Muscle of arm (tissue), 14 donors: ENCODE results near the gene MAS1L. TPM values are rescaled to one million over a fixed set of nuclear protein-coding genes. Genes with fewer than 3 reads are reported as not detected.

ENCODE experiments used
- DNase-seq: peaks from one replicate; pipeline ENCODE4 v3.0.0-alpha.2; 2013
- long read RNA-seq, 11 donors: transcript quantifications; one replicate each; lab custom pipeline, GENCODE V29; 2026
- polyA plus RNA-seq, 12 donors: library from polyadenylated mRNA; unstranded; fragments of 120-200 nt; gene quantifications; one replicate each; pipeline ENCODE4 v1.2.1, GENCODE V29; 2013; ENCODE audit not compliant: insufficient read length in 12 of 12

Gene MAS1L, protein sequence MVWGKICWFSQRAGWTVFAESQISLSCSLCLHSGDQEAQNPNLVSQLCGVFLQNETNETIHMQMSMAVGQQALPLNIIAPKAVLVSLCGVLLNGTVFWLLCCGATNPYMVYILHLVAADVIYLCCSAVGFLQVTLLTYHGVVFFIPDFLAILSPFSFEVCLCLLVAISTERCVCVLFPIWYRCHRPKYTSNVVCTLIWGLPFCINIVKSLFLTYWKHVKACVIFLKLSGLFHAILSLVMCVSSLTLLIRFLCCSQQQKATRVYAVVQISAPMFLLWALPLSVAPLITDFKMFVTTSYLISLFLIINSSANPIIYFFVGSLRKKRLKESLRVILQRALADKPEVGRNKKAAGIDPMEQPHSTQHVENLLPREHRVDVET
- polyA plus RNA-seq, result not detected
- long read RNA-seq, donor 1, result 0 reads
- long read RNA-seq, donor 2, result 0 reads
- long read RNA-seq, donor 3, result 0 reads
- long read RNA-seq, donor 4, result 0 reads
- long read RNA-seq, donor 5, result 0 reads
- long read RNA-seq, donor 6, result 0 reads
- long read RNA-seq, donor 7, result 0 reads
- long read RNA-seq, donor 8, result 0 reads
- long read RNA-seq, donor 9, result 0 reads
- long read RNA-seq, donor 10, result 0 reads
- long read RNA-seq, donor 11, result 0 reads

DNA sequence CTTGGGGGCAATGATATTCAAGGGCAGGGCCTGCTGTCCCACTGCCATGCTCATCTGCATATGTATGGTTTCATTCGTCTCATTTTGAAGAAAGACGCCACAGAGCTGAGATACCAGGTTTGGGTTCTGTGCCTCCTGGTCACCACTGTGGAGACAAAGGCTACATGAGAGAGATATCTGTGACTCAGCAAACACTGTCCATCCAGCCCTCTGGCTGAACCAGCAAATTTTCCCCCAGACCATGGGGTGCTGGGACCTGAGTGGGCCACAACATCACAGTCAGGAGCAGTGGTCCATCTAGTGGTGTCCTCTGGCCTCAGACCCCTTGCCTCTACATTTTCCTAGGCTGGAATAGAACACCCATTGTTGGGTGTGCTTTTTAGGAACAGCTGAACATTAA is at the start of gene MAS1L:
TSS of gene MAS1L (minus strand) at position 297 of the 400 bp plus-strand sequence. CDS start at position 243, 54 bp downstream.
- no peak for DNase-seq

DNA sequence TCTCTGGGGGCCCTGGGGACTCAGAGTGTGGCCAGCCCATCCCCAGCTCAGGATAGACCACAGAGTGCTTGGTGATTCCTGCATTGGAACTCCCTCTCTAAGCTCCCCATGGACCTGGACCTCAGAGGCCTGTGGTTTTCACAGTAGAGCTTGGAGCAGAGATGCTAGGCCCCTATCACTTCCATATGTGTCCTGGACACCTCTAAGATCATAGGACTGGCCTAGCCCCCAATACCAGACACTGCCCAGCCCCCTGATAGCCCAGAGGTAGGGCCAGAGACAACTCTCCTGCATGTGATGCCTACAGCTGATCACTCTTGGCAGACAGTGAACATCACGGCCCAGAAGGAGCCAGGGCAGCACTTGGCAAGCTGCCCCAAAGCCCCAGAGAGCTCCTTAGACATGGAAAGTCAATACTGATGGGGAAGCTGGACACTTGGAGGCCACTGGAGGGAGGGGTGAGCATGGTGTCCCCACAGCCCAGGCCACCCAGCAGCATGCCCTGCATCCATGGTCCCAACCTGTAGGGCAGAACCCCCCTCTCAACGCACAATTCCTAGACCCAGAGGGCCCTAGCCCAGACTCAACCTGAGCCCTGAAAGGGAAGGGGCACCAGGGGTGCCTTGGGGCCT is 44.7 kb upstream of the MAS1L start:
- no peak for DNase-seq

DNA sequence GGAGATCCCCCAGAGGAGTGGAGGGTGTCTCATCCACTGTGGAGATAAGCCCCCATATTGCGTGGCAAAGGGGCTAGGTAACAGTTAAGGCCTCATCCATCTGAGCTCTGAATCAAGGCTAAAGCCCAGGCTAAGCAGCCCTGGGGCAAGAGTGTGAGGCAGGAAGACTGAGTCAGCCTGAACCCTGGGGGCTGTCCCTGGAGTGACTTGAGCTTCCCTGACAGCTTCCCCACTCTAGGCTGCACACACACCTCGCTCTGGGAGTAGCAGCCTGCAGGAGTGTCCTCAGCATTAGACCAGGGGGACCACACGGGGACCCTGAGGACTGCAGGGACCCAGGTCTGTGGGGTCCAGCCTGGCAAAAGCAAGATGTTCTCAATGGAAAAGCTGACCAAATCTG is 43.9 kb upstream of the MAS1L start:
- no peak for DNase-seq

DNA sequence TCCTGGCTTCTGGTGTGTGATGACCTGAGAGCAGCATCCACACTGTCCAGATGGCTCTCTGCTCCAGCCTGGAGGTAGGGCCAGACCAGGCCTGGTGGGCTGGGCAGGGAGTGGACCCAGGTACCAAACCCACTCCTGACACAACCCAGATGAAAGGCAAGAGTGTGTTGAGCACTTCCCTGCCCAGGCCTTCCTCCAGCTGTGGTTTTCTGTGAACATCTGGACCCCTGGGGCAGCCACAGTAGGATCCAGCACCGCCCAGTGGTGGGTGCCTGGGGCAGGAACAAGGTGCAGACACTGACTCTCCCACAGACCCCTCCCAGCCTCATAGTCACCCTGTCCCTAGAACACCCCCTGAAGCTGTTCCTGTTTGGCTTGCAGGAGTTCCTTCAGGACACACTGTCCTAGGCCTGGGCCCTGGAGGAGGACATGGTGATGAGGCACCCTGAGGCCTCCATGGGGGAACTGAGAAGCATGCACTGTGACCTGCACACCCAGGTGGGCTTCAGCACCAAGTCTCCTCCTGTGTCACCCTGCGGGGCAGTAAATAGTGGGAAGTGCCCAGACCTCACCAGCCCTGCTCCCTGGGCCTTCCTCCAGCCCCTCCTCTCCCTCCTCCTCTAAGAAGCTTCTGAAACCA is 43.0 kb upstream of the MAS1L start:
- DNase-seq, result no peak

DNA sequence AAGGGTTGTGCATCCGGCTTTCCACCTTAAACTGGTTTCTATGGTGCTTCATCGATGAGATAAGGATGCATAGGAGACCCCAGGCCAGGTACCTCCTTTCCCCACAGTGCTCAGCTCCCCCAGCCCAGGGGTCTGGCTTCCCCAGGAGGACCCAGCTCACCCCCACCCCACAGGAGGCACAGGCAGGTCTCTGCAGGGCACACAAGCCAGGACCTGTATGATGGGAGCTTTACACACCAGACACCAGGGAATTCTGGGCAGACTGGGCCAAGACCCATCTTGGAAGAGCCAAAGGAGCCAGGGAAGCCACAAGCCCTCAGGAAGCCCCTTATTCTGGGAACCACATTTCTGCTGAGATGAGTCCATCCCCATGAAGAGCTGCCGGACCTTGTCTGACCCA is 42.2 kb upstream of the MAS1L start:
- no peak for DNase-seq

DNA sequence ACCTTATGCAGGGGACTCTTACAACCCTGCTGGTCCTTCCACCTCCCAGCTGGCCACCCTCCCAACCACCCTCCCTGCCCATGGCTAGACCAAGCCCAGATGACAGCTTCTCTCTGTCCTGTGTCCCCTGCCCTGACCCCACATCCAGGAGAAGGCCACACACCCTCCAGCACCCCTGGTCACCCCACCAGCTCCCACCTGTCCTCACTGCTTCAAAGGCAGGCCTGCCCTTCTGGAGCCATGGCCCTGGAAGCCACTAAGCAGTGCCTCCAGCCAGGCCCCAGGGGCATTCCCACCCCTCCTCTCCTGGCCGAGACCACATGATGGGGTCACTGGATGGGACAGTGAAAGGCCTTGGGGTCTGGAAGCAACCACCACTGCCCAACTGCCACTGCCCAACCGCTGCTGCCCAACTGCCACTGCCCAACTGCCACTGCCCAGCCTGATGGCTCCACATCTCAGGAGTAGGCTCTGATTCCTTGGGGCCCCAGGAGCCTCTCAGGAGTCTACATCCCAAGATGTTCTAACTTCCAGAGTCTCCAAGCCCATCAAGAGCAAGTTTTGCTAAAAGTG is 41.3 kb upstream of the MAS1L start:
- no peak for DNase-seq

DNA sequence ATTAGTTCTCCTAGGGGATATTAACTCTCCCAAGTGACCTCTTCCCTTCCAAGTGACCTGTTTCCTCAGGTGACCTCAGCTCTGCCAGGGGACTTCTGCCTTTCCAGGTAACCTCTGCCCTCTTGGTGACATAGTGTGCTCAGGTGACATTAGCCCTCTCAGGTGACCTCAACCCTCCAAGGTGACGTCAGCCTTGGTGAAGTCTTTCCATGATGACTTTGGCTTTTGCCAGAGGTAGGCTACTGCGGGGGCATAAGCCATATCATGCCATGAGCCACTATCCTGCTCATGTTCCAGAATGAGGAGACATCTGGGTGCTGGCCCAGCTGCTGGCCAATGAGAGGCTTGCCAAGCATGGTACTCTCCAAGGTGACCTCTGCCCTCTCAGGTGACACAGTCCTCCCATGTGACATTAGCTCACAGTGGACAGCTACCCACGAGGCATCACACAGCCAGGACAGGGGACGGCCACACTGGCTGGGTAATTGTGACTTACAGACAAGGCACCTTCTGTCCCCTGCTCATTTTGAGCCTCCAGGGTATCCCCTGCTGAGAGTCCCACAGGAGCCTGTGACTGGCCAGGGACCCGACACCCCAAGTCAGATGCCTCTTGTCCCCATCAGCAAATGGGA is 40.7 kb upstream of the MAS1L start:
- no peak for DNase-seq

DNA sequence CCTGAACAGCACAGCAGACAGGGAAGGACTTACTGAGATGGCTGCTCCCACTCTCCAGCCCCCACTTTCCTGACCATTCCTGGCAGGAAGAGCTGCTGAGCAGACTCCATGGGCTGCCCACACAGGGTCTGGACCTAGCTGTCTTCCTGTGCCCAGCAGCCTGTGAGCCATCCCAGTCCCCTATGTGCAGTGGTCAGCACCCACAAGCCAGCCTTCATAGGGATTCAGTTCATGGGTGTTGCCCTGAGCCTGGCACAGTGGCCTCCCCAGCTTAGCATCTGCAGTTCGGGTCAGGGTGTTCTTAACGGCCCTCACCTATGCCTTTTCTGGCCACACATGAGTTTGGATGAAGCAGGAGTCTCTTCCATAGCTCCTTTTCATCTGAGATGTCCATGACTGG is 39.8 kb upstream of the MAS1L start:
- no peak for DNase-seq

DNA sequence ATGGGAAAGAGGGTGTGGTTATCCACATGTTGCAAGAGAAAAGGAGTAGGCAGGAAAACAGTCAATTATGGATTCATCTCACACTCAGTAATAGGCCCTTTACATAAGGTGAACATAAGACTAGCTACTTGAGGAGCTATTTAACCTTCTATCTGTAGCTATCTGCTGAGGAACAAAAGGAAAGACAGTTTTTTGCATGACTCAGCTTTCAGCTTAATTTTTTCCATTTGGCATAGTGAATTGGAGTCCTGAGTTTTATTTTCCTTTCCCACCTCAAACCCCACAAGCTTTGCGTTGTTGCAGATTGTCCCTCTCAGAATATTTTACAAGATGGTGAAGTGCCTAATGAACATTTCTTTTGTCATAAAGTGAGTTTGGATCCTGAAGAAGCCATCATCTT is 39.4 kb upstream of the MAS1L start:
- no peak for DNase-seq

DNA sequence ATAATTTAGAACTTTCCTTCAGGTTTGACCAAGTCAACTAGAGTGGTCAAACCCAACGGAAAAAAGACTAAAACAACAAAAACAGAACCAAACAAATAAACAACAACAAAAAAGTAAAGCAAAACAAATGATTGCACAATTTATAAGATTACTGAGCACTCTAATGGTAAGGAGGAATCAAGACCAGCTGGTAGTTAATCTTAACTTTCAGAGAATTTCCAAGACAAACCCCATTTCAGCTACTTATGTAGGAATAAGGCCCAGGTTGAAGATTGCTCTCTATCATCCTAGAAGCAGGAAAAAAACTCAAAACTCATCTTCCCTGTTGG is 37.5 kb upstream of the MAS1L start:
- no peak for DNase-seq

DNA sequence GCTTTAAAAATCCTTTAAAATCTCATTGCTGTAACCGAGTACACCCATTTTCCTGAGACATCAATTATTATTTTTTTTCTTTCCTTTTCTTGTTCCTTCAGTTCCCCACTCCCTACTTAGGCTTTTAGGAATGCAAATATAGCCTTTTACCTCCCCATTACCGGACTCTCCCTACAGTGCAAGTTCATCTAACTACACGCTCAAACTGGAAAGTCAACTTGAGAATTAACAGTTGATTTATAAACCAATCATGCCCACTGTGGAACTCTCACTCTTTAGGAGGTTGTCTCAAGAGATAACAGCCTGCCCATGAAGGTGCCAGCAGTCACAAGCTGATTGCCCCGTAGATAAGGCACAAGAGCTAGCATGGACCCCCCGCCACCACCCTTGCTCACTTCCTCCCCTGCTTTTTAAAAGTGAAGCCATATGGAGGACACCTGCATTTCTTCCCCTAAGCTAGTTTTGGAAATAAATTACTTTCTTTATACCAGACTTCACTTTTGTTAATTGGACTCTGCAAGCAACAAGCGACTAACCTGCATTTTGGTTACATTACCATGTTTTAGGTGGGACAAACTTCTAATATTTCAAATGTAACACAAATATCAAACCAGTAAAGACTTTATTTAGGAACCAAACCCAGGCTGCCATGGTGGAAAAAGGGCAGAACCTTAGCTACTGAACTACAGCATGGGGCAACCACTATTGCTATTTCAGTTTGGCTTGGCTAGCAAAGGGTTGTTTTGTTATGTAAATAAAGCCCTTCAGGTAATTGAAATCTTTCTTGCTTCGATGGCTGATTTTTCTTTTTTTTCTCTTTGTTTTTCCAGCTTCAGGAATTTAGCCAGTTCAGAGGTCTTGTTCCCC is 36.9 kb upstream of the MAS1L start:
- DNase-seq, result no peak

DNA sequence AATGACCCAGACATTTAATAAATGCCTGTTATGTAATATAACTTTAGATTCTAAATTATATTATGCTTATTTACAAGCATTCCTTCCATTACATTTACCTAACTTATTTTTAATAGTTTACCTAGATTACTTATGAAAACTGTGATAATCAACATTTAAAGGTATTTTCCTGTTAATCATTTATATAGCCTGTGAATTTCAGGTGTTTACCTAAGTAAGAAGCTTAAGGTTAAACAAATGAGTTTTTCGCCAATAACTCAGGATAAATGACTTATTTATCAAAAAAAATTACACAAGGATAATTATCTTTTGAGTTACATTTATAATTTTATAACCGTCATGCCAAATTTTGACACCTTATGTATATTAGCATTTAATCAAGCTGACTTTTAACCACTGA is 36.3 kb upstream of the MAS1L start:
- DNase-seq, result no peak

DNA sequence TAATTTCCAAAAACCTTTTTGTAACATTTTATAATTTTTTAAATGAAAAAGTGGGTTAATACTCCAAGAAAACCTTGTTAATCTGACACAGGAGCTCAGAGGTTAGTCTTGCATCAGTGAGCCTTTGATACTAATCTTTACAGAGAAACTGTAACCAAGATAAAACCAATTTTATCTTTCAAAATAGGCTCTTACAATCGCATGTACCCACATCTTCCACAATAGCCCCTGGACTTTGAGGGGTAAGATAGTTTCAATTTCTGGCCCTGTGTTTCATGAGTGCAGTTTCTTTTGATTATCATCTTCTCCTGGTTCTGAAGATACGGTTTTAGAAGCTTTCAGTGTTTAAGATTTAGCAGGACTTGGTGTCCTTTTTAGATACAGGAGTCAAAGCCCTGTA is 34.5 kb upstream of the MAS1L start:
- DNase-seq, result no peak

DNA sequence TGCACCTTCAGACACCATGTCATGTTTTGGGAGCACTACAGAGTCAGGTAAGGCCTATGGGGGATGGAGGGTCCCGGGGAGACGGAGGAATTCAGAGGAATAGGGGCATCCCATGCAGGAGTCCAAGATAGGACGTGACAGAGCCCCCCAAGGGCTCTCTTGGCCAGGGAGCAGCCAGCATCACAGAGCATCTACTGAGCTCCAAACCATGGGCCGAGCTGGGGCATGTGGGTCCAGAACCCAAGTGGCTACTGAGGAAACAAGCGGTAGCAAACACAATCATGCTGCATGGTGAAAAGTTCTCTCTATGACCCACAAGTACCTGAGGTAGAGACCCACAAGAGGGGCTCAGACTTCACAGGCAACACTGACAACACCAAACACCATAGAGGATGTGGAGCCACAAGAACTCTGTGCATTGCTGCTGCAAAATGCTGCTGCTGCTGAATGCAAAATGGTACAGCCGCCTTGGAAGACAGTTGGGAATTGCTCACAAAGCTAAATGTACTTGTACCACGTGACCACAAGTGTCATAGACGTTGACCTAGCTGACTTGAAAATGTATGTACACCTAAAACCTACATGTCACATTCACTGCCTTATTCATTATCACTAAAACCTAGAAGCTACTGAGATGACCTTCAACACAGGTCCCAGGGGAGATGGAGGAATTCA is 33.4 kb upstream of the MAS1L start:
- DNase-seq, result no peak

DNA sequence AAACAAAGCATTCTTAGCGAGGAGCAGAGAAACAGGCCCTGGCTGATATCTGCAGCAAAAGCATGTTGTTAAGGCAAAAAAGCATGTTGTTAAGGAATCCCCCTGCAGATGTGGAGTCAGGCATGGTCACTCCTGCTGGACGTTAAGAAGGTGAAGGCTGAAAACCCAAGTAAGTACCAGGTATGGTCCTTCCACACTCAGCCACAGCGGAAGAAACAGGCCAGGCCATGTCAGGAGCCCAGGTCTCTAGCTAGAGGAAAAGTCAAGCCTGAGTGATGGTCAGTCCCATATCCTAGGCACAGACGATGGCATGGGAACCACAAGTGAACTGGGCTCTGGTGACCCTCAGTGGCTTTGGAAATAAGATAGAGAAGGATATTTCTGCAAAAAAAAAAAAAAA is 32.5 kb upstream of the MAS1L start:
- DNase-seq, result no peak

DNA sequence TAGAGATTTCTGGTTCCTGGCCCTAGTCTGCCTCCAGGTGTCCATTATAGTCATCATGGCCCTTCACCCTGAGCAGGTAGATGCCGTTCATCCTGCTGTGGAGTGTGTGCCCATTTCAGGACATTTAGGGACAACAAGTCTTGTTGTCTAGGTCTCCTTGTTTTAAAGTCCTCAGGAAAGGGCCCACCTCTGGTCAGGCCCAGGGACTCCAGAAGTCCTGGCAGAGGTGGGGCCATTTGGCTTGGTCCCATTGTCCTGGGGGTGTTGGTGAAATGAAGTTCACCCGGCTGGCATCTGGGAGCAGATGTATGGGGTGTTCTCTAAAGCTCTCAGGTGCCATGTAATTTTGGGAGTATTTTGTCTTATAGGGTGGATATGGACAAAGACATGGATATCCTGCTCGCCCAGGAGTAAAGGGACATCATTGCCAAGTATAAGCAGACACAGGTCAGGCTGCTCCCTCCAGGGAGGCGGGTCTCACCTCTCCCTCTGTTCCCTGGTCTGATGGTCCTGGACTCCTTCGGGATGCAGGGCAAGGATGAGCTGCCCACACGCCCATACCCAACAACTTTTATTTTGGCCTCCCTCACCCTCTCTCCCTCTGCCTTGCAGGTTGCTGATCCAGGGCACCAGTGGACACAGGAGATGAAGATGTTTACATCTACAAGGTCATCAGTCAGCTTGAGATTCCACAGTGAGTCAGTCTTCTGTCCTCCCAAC is 31.7 kb upstream of the MAS1L start:
- no peak for DNase-seq

DNA sequence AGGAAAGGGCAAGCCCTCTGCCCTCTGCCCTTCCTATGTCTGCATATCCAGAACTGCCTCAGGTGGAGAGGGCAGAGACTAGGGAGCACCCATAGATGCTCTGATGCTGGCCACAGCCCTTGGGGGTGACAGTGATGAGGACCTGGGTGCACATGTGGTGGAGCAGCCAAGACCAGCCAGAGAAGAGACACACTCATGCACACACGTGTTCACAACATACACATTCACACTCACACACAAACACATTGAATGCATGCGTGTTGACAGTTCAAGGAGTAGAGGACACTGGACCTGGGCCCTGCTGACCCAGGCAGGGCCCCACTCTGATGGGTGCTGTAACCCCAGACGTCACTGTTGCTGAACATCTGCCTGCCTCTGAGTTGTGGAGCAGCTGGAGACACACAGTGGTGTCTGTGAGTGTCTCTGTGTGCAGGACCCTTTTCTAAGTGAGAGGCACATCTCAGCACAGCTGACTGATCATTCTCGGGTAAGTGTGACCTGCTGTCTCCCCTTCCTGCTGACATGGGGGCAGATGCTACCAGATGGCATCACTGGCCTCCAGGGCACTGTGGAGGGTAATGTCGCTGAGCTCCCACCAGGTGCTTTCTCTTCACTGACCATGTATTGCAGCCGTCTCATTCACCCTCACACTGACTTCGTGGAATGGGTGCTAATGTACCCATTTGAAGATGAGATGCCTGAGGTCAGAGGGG is 30.1 kb upstream of the MAS1L start:
- no peak for DNase-seq

DNA sequence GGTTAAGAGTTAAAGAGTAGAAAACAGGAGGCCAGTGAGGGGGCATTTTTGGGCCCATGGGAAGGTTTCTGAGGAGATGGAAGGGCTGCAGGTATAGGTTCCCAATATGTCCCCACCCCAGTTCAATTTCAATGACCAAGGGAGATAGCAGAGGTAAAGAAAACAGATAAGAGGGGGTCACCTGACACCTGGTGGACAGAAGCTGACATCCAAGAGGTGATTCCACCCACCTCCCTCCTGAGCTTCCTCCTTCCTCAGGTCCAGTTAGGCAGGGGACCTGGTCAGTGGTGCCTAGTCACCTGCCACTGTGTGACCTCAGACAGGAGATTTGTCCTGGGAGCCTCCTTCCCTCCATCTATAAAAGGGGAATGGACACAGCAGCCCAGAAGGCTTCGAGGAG is 29.5 kb upstream of the MAS1L start:
- no peak for DNase-seq

DNA sequence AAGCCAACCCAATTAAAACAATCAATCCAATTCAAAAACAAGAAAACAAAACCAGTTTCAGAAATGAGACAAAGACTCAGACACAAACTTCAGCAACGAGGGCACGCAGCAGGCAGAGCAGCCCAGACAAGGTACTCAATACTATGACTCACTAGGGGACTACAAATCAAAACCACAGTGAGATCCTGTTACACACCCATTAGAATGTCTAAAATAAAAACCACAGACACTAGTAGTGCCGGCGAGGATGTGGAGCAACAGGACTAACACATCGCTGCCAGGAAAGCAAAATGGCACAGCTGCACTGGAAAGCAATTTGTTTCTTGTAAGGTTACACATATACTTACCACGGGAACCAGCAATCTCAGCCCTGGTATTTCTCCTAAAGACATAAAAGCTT is 28.4 kb upstream of the MAS1L start:
- DNase-seq, result no peak
